Sigmoid colon (tissue), 4 donors: ENCODE measurements around the gene HAGH.

Experiments
- CTCF ChIP-seq, 4 experiments: fragments of 450-650 bp in 3 of 4; fragments of 200-600 bp in 1 of 4; IDR thresholded peaks; one replicate each; pipeline ENCODE4 v1.5.1; 2016 to 2019; ENCODE audit warnings: antibody characterized with exemption in 4 of 4, mild to moderate bottlenecking in 3 of 4, moderate library complexity in 2 of 4
- EP300 ChIP-seq, 4 donors: sonication (generic); formaldehyde crosslinking; IDR thresholded peaks; one replicate each; pipeline ENCODE4 v1.6.1; 2017; ENCODE audit warnings: antibody characterized with exemption in 4 of 4
- POLR2AphosphoS5 ChIP-seq, 4 donors: sonication (generic); formaldehyde crosslinking; IDR thresholded peaks; one replicate each; pipeline ENCODE4 v1.6.1; 2017; ENCODE audit warnings: antibody characterized with exemption in 4 of 4

DNA sequence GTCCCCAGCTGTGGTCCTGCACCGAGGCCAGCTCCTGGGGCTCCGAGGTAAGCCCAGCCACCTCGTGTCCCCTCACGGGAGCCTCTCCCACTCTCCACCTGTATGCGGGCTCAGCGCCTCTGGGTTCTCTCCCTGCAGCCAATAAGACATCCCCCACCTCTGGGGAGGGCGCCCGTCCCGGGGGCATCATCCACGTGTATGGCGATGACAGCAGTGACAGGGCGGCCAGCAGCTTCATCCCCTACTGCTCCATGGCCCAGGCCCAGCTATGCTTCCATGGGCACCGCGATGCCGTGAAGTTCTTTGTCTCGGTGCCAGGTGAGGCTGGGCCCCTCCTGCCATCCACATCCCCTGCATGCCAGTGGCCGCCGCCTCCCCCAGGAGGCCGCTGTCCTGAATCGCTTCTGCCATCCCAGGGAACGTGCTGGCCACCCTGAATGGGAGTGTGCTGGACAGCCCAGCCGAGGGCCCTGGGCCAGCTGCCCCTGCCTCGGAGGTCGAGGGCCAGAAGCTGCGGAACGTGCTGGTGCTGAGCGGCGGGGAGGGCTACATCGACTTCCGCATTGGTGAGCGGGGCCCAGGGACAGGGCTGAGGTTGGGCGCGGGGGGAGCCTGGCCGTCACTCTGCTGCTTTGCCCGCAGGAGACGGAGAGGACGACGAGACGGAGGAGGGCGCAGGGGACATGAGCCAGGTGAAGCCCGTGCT is 58.4 kb downstream of the HAGH start:
- no peak for TF ChIP-seq EP300 (IDR thresholded peaks at IDR 0.05)
- TF ChIP-seq CTCF (IDR thresholded peaks at IDR 0.05) = no peak
- no peak for TF ChIP-seq POLR2AphosphoS5 (IDR thresholded peaks at IDR 0.05)
